CD4-positive, alpha-beta T cell treated with Interleukin-15 for 1 hour (primary cell): ENCODE data around the gene ACSBG1.

Source experiments
- DNase-seq: peaks from one replicate; pipeline ENCODE4 v3.0.0-alpha.2; 2020

ACSBG1 gene

GRCh38 chr15:78216276-78217104, 17.9 kb downstream of the ACSBG1 start:
- DNase-seq: no peak

- DNase-seq: no peak
Measured at GRCh38 chr15:78213956-78214355, 20.4 kb downstream of the ACSBG1 start.

- no peak for DNase-seq
Measured at GRCh38 chr15:78213425-78213750, 21.0 kb downstream of the ACSBG1 start.

GRCh38 chr15:78212546-78213424, 21.6 kb downstream of the ACSBG1 start:
- DNase-seq: no peak

- DNase-seq: no peak
Measured at GRCh38 chr15:78212008-78212407, 22.4 kb downstream of the ACSBG1 start.

- DNase-seq: no peak
Measured at GRCh38 chr15:78211189-78211921, 23.0 kb downstream of the ACSBG1 start.

- no peak for DNase-seq
Measured at GRCh38 chr15:78210349-78210717, 24.0 kb downstream of the ACSBG1 start.

GRCh38 chr15:78209646-78210348, 24.6 kb downstream of the ACSBG1 start:
- DNase-seq: no peak

- DNase-seq: no peak
Measured at GRCh38 chr15:78208887-78209645, 25.3 kb downstream of the ACSBG1 start.

GRCh38 chr15:78208341-78208844, 26.0 kb downstream of the ACSBG1 start:
- DNase-seq: no peak

- no peak for DNase-seq
Measured at GRCh38 chr15:78207641-78208340, 26.6 kb downstream of the ACSBG1 start.

- DNase-seq: no peak
Measured at GRCh38 chr15:78207110-78207458, 27.3 kb downstream of the ACSBG1 start.

- DNase-seq: no peak
Measured at GRCh38 chr15:78206326-78207109, 27.8 kb downstream of the ACSBG1 start.

GRCh38 chr15:78205856-78206255, 28.5 kb downstream of the ACSBG1 start:
- no peak for DNase-seq

- no peak for DNase-seq
Measured at GRCh38 chr15:78205337-78205736, 29.0 kb downstream of the ACSBG1 start.

- DNase-seq: no peak
Measured at GRCh38 chr15:78204351-78205309, 29.7 kb downstream of the ACSBG1 start.

GRCh38 chr15:78203346-78204225, 30.8 kb downstream of the ACSBG1 start:
- no peak for DNase-seq
